GM18907 (cell line): Measurements from ENCODE around the gene B4GALNT4.
"Not testable (repeated sequence)": the region's sequence is repeated elsewhere in the genome, so short reads cannot be mapped to it uniquely, and the experiment has no call there.

Experiments used
- ATAC-seq: cut with Tn5 transposase; IDR thresholded peaks from one replicate; pipeline ENCODE4 v1.9.1; 2021; ENCODE audit warnings: mild to moderate bottlenecking, moderate library complexity; ENCODE audit not compliant: unreplicated experiment

Gene B4GALNT4

DNA sequence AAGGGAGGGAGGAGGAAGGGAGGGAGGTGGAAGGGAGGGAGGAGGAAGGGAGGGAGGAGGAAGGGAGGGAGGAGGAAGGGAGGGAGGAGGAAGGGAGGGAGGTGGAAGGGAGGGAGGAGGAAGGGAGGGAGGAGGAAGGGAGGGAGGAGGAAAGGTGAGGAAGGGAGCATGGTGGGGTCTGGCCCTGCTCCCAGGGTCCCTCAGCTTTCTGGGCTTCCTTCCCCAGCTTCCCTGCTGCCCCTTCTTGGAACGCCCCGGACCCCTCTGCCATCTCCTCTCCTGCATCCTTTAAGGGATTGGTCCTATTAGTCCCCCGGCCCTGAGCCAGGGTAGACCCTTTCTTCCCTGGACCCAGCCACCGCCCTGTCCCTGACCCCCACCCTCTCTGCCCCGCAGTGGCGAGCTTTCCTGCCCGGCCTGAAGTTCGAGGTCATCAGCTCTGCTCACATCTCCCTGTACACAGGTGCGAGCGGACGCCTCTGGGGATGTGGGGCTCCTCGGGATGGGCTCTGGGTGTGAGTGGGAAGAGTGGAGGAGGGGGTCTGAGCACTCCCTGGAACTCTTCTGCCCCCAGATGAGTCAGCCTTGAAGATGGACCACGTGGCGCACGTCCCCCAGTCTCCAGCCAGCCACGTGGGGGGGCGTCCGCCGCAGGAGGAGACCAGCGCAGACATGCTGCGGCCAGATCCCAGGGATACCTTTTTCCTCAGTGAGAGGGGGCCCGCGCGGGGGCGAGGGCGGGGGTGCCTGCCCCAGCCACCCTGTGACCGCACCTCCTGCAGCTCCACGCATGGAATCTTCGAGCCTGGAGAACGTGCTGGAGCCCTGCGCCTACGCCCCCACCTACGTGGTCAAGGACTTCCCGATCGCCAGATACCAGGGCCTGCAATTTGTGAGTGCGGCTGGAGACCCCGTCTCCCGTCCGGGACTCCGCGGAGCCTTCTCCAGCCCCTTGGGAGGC, 6.0 kb downstream of the B4GALNT4 start:
- ATAC-seq: no peak

DNA sequence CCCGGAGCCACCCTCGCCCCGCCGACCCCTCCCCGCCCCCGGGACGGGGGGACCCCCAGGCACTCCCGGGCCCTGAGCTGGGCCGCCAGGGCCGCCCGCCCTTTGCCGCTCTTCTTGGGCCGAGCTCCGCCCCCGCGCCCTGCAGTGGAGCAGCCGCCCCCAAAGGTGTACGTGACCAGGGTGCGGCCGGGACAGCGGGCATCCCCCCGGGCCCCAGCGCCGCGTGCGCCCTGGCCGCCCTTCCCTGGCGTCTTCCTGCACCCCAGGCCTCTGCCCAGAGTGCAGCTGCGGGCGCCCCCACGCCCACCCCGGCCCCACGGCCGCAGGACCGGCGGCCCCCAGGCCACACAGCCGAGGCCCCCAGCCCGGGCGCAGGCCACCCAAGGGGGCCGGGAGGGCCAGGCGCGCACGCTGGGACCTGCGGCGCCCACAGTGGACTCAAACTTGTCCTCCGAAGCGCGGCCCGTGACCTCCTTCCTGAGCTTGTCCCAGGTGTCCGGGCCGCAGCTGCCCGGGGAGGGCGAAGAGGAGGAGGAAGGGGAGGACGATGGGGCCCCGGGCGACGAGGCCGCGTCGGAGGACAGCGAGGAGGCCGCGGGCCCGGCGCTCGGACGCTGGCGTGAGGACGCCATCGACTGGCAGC, 7.4 kb downstream of the B4GALNT4 start:
- no peak for ATAC-seq

DNA sequence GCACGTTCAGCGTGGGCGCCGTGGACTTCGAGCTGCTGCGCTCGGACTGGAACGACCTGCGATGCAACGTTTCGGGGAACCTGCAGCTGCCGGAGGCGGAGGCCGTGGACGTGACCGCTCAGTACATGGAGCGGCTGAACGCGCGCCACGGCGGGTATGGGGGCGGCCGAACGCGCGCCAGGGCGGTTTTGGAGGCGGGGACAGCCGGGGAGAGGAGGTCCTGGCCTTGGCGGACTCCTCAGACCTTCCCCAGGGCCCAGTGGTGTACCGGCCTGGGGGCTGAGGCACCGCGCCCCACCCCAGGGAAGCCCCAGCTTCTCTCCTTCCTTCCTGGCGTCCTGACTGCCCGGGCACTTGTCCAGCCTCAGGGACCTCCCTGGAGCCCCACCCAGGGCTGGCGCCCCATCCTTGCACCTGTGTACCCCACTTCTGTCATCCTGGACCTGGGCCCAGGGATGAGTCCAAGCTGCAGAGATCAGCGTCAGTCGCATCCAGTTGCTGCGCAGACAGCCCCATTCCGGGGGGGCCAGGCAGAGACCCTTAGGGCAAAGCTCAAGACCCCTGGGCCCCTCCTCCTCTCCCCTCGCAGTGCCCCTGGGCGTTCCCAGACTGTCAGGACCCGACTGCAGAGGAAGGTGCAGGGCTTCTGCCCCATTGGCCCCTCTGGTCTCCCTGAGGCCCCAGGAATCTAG, 8.0 kb downstream of the B4GALNT4 start:
- no peak for ATAC-seq

DNA sequence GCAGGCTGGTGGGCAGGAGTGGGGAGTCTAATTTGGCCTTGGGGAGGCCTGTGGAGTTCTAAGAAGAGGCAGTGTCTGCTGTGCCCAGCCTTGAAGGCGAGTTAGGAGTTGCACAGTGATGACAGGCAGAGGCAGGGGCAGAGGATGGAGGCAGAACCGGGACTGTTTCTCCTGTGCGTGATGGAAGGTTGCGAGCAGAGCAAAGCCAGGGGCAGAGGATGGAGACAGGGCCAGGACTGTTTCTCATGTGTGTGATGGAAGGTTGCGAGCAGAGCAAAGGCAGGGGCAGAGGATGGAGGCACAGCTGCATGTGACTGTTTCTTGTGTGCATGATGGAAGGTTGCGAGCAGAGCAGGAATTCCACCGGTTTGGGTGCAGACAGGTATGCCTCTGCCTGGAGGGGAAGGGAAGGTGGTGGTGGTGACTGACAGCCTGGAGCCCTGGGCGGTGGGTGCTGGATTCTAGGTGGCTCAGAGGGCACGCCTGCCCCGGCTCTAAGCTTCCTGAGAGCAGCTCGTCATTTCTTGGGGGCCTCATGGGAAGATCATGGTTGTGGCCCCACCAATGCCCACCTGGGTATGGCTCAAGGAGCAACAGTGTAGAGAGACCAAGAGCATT, 8.7 kb downstream of the B4GALNT4 start:
- no peak for ATAC-seq

DNA sequence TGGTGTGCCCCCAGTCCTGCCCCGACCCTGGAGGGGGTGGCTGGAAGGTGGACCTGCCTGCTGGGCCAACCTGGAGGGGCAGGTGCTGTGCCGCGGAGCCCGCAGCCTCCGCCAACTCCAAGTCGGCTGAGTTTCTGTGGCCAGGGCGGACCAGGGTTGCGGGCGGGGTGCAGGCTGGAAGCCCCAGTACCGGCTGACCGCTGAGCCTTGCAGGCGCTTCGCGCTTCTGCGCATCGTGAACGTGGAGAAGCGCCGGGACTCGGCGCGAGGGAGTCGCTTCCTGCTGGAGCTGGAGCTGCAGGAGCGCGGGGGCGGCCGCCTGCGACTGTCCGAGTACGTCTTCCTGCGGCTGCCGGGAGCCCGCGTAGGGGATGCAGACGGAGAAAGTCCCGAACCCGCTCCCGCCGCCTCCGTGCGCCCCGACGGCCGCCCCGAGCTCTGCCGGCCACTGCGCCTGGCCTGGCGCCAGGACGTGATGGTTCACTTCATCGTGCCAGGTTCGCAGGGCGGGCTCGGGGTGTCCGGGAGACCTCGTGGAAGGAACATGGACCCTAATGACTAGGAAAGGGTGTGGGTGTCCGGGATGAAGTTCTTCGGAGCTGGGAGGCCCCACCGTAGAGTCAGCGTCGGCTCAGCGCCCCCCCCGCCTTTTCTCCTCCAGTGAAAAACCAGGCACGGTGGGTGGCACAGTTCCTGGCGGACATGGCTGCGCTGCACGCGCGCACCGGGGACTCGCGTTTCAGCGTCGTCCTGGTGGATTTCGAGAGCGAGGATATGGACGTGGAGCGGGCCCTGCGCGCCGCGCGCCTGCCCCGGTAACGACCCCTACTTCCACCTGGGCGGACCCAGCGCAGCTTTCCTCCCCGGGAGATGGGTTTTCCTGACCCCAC, 10.2 kb downstream of the B4GALNT4 start:
- no peak for ATAC-seq

DNA sequence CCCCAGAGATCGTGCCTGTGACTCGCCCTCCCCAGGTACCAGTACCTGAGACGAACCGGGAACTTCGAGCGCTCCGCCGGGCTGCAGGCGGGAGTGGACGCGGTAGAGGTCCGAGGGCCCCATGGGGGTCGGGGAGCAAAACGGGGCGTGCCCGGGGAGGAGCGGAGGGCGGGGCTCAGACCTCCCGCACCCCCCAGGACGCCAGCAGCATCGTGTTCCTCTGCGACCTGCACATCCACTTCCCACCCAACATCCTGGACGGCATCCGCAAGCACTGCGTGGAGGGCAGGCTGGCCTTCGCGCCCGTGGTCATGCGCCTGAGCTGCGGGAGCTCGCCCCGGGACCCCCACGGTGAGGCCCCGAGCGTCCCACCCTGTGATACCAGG, 10.8 kb downstream of the B4GALNT4 start:
- ATAC-seq: no peak

DNA sequence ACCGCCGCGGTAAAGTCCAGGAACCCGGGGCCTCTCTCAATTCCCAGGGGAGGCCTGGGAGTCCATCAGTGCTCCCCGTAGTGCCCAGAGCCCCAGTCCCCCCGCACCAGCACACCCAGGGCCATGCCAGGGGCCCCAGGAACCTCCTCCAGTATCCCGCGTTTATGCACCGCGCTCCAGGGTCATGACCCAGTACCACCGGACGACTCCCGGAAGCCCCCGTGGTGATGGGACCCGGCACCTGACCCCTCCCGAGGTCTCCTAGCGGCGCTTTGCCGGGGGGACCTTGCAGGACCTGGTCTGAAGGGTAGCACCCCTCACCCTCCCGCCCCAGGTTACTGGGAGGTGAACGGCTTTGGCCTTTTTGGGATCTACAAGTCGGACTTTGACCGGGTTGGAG, 11.2 kb downstream of the B4GALNT4 start:
- ATAC-seq: no peak

DNA sequence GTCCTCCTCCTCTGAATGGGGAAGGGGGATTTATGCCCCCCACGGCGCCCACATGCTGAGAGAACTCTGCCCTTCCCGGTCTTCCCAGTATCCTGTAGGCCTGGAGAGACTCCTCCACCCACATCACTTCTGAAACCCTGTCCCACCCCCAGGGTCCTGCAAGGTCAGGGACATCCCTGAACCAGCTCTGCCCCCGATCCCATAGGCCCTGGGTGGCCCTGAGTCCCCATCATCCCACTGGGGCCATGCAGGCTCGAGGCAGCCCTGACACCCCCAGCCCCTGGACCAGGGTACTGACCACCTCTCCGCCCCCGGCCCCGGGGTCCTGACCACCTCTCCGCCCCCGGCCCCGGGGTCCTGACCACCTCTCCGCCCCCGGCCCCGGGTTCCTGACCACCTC, 11.7 kb downstream of the B4GALNT4 start:
- no peak for ATAC-seq

DNA sequence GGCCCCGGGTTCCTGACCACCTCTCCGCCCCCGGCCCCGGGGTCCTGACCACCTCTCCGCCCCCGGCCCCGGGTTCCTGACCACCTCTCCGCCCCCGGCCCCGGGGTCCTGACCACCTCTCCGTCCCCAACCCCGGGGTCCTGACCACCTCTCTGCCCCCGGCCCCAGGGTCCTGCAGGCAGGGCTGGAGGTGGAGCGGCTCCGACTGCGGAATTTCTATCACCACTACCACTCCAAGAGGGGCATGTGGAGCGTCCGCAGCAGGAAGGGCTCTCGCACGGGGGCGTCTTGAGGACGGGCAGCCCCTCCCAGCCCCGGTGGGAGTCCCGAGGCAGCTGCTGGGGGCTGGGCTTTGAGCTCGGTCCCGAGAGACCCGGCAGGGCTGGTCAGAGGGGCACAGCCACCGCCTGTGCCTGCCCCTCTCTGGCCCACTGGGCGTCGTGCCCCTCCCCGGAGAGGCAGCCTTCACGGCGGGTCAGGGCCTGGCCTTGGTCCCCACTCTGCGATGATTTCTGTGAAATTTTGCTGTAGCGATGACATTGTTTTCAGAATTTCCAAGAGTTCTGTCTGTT, 12.3 kb downstream of the B4GALNT4 start:
- no peak for ATAC-seq

DNA sequence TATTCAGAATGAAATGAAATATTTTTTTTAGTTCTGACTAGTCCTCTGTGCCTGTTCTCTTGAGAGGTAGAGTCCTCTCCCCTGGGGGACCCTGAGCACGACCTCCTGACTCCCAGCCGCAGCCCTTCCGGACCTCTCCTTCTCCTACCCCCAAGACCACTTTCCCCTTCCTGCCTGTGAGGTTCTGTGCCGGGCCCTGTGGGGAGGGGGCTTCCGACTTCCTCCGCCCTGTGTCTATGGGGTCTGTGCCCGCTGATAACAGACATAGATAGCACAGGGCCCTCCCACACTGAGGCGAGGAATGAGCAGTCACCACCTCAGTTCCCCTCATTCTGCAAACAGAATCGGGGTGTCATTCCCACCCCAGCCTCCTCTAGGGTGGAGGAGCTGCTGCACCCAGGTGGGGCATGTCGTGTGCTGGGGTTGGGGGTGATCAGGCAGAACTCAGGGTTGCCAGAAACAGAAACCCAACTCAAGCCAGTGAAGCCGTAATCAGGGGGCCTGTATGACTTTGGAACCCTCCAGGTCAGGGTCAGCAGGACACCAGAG, 12.9 kb downstream of the B4GALNT4 start:
- no peak for ATAC-seq

DNA sequence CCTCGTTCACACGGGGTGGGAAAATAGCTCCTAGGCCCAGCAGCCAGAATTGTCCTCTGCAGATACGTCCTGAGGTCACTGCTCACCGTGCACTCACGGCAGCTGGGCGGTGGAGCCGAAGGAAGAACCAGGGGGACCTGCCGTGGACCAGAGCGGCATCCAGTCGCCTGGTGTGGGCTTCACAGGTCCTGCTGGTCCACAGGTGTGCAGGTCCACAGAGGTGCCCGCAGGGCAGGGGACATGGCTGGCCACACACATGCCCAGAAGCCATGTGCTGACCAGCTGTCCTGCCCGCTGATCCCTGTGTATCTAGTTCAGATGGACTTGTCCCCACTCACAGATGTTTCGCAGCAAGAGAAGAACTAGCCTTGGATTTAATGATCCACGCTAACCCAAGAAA, 14.1 kb downstream of the B4GALNT4 start:
- no peak for ATAC-seq

DNA sequence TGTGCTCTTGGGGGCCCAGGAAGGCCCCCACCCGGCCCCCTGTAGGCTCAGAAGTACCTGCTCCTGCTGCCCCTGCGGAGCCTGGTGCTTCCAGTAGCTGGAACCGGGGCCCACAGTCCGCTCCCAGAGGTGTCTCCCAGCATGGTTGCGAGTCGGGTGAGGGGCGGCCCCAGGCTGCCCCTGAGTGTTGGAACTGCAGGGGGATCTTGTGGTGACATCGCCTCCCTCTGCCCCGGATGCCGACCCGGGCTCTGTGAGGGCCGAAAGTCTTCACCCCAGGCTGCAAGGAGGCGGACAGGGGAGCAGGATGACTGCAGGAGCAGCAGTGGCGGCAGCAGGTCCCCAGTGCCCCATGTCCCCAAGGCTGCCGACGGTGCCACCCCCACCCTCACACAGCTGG, 15.2 kb downstream of the B4GALNT4 start:
- no peak for ATAC-seq

DNA sequence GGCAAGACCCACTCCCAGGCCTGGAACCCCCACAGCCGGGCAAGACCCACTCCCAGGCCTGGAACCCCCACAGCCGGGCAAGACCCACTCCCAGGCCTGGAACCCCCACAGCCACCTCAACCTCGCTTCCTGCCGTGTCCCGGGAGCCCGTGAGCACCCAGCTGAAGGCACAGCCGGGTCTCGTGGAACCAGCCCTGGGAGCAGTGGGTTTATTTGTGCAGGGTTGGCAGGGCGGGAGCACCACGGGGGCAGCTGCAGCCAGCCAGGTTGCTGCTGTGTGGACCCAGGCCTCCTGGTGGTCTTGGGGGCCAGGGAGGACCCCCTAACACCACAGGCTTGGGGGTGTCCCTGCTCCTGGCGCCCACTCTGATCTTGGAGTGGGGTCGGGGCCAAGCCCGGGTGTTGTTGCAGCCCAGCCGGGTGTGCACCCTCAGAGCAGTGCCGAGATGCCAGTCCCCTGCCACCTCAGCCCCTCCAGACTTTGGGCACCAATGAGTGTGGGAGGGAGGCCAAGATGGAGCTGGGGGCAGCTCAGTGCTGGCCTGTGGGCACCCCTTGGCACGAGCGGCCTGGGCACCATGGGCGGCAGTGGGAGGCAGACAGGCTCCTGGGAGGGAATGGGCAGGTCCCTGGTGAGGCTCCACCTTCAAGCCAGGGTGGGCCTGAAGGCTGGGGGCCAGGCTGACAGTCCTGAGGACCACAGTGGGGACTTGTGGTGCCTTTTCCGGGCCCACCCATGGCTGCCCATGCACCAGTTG, 16.5 kb downstream of the B4GALNT4 start:
- no peak for ATAC-seq

DNA sequence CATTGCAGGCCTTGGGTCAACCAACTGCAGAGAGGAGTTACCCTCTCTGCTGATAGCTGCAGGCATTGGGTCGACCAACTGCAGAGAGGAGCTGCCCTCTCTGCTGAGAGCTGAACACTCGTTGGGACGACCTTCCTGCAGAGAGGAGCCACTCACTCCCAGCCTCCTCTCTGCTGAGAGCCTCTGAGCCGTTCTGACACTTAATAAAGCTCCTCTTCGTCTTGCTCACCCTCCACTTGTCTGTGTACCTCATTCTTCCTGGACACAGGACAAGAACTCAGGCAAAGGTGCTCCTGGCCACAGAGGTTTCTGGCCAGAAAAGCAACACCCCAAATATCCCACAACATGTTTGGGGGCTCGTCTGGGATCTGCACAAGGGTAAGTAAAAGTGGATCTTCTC, 17.2 kb downstream of the B4GALNT4 start:
- ATAC-seq: no peak

DNA sequence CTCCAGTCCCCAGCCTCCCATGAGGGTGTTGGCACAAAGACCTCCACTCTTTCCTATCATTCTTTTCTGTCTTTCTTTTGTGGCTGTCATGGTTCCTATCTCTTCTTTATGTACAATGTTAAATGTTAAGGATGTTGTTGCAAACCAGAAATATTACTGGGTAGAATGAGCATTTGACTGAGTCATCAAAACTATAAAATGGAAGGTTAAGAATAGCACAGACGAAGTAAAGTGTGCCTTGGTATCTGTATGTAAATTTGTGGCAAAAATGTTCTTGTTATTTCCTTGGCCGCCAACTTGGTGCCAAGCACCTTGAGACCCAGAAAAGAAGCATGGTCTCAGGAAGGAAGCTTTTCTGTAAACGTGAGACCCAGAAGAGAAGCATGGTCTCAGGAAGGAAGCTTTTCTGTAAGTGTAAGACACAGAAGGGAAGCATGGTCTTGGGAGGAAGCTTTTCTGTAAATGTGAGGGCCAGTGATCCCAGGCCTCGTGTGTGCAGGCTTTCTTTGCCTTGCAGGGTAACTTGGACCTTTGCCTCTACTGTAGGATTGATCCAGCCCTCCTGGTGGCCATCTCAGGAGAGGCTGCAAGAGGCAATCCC, 18.0 kb downstream of the B4GALNT4 start:
- no peak for ATAC-seq

DNA sequence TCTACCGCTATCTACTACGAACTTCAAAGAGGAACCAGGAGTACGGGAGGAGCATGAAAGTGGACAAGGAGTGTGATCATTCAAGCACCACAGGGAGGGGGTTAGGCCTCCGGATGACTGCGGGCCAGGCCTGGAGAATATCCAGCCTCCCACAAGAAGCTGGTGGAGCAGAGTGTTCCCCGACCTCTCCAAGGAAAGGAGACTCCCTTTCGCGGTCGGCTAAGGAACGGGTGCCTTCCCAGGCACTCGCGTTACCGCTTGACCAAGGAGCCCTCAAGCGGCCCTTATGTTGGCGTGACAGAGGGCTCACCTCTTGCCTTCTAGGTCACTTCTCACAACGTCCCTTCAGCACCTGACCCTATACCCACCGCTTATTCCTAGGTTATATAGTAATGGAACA, 20.1 kb downstream of the B4GALNT4 start:
- not testable (repeated sequence) for ATAC-seq

DNA sequence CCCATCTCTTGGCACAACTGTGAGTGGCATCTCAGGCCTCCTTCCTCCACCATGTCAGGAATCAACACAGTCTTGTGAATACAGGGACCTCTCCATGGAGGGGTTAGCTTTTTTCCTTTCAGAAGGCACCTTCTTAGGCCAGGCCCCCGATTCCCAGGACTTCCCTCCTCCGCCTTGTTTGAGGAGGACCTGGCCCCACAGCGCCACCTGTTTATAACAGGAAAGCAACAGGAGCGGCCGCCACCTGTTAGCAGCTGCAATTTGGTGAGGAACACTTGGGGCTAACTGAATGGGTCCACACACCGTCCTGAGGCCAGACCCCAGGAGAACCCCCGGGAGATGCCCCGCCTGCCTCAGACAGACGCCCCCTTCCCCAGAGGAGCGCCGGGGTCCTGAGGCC, 20.9 kb downstream of the B4GALNT4 start:
- ATAC-seq: no peak
